Mesenchymal stem cell (in vitro differentiated cells and primary cell): ENCODE data around the gene ZC3H7A.

Source experiments
- DNase-seq: peaks from one replicate; pipeline ENCODE4 v3.0.0-alpha.2; 2013
- H2AFZ ChIP-seq: one replicate; pipeline ENCODE4 v1.6.1; 2013; ENCODE audit warnings: low read depth, mild to moderate bottlenecking, control low read depth, inconsistent platforms, low read length, moderate library complexity
- H2AK5ac ChIP-seq: 2 replicates; pipeline ENCODE4 v1.6.1; 2013; ENCODE audit warnings: low read length, moderate library complexity, mild to moderate bottlenecking, inconsistent platforms; ENCODE audit not compliant: severe bottlenecking
- H2BK120ac ChIP-seq: one replicate; pipeline ENCODE4 v1.6.1; 2013; ENCODE audit warnings: low read depth, mild to moderate bottlenecking, inconsistent platforms, low read length, moderate library complexity
- H2BK12ac ChIP-seq, 2 experiments: one replicate each; pipeline ENCODE4 v1.6.1; 2013; ENCODE audit warnings: inconsistent platforms in 2 of 2, low read length in 2 of 2, mild to moderate bottlenecking in 2 of 2, moderate library complexity in 2 of 2, control low read depth in 1 of 2
- H2BK15ac ChIP-seq: one replicate; pipeline ENCODE4 v1.6.1; 2013; ENCODE audit warnings: mild to moderate bottlenecking, low read depth, inconsistent platforms; ENCODE audit not compliant: poor library complexity, severe bottlenecking
- H2BK5ac ChIP-seq: 2 replicates; pipeline ENCODE4 v1.6.1; 2013; ENCODE audit warnings: low read depth, mild to moderate bottlenecking, low read length, control low read depth, inconsistent platforms; ENCODE audit not compliant: poor library complexity, severe bottlenecking
- H3K14ac ChIP-seq, 2 experiments: one replicate each; pipeline ENCODE4 v1.6.1; 2013; ENCODE audit warnings: inconsistent platforms in 2 of 2, low read length in 2 of 2, control low read depth in 1 of 2, mild to moderate bottlenecking in 1 of 2, moderate library complexity in 1 of 2
- H3K18ac ChIP-seq, 2 experiments: one replicate each; pipeline ENCODE4 v1.6.1; 2013; ENCODE audit warnings: inconsistent platforms in 2 of 2, low read length in 2 of 2, control low read depth in 1 of 2, low read depth in 1 of 2, mild to moderate bottlenecking in 1 of 2
- H3K23ac ChIP-seq, 2 experiments: one replicate each; pipeline ENCODE4 v1.6.1; 2013; ENCODE audit warnings: inconsistent platforms in 2 of 2, low read length in 2 of 2, mild to moderate bottlenecking in 2 of 2, moderate library complexity in 2 of 2, control low read depth in 1 of 2
- H3K27ac ChIP-seq: 2 replicates; pipeline ENCODE4 v1.5.1; 2013; ENCODE audit warnings: mild to moderate bottlenecking, moderate library complexity, low read length, control low read depth, inconsistent platforms; ENCODE audit not compliant: poor library complexity, severe bottlenecking
- H3K27me3 ChIP-seq, 2 experiments: 2 replicates each; pipeline versions ENCODE4 v1.6.1 to v1.7.0; 2013; ENCODE audit warnings: low read length in 2 of 2, mild to moderate bottlenecking in 2 of 2, moderate library complexity in 2 of 2, control low read depth in 1 of 2, inconsistent platforms in 1 of 2; ENCODE audit not compliant: control insufficient read depth in 1 of 2, insufficient read depth in 1 of 2
- H3K36me3 ChIP-seq, 2 experiments: 2 replicates each; pipeline versions ENCODE4 v1.6.1 to v1.7.0; 2013; ENCODE audit warnings: low read length in 2 of 2, control low read depth in 1 of 2, inconsistent platforms in 1 of 2, low read depth in 1 of 2, mild to moderate bottlenecking in 1 of 2; ENCODE audit not compliant: insufficient read depth in 2 of 2, control insufficient read depth in 1 of 2
- H3K4ac ChIP-seq, 2 experiments: one replicate each; pipeline ENCODE4 v1.6.1; 2013; ENCODE audit warnings: inconsistent platforms in 2 of 2, low read length in 2 of 2, mild to moderate bottlenecking in 2 of 2, moderate library complexity in 2 of 2, control low read depth in 1 of 2, low read depth in 1 of 2
- H3K4me1 ChIP-seq: 2 replicates; pipeline ENCODE4 v1.6.1; 2013; ENCODE audit warnings: low read depth, low read length, control low read depth; ENCODE audit not compliant: control insufficient read depth, insufficient read depth
- H3K4me2 ChIP-seq: 2 replicates; pipeline ENCODE4 v1.6.1; 2013; ENCODE audit warnings: low read length, mild to moderate bottlenecking, inconsistent platforms; ENCODE audit not compliant: poor library complexity, severe bottlenecking
- H3K4me3 ChIP-seq, 2 experiments: 2 replicates each; pipeline versions ENCODE4 v1.5.1 to v1.7.0; 2013; ENCODE audit warnings: low read length in 2 of 2, mild to moderate bottlenecking in 2 of 2, control low read depth in 1 of 2, low read depth in 1 of 2; ENCODE audit not compliant: insufficient read depth in 1 of 2
- H3K79me1 ChIP-seq: replicated peaks from 2 replicates; pipeline ENCODE4 v1.6.1; 2013; ENCODE audit warnings: mild to moderate bottlenecking, control low read depth, low read length, inconsistent platforms; ENCODE audit not compliant: poor library complexity, severe bottlenecking
- H3K9ac ChIP-seq: 2 replicates; pipeline ENCODE4 v1.7.0; 2013; ENCODE audit warnings: mild to moderate bottlenecking, low read length, moderate library complexity
- H3K9me3 ChIP-seq: 2 replicates; pipeline ENCODE4 v1.7.0; 2013; ENCODE audit warnings: mild to moderate bottlenecking, low read length; ENCODE audit not compliant: control insufficient read depth
- H4K8ac ChIP-seq: one replicate; pipeline ENCODE4 v1.6.1; 2013; ENCODE audit warnings: inconsistent platforms, mild to moderate bottlenecking, low read length, moderate library complexity
- H4K91ac ChIP-seq: one replicate; pipeline ENCODE4 v1.6.1; 2013; ENCODE audit warnings: mild to moderate bottlenecking, low read length, inconsistent platforms
- WGBS: methylation state at CpG from one replicate; pipeline ENCODE4 v1.1.7; 2013; ENCODE audit warnings: mixed read lengths; 5-methylcytosine and 5-hydroxymethylcytosine counted together

ZC3H7A gene

DNA sequence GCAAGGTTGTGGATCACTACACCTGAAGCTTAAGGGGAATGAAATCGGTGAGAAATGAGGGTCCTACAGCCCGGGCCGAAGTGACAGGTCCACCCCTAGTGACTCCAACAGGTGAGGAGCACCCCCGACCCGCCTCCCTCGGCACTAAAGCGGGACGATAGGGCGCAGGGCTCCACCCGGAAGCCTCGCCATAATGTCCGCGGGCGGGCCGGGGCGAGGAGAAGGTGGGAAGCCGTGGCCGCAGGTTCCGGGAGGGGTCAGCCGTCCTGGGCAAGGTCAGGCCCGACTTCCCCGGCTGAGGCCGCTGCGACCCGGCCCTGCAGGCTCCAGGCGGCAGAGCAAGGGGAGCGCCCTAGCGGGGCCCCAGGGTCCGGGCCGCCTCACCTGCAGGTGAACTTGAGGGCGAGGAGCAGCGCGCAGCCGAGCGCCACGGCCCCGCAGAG, 54.9 kb downstream of the ZC3H7A start:
- peaks cover 11% of the 10 kb centered on the region for H3K79me1 ChIP-seq
- no peaks in the 10 kb centered on the region for H3K27me3 ChIP-seq
- peak overlapping the region in 1 of 2 experiments; percentile 46 for H3K23ac ChIP-seq
- H2AK5ac ChIP-seq, result no peak overlapping the region
- peak overlapping the region; percentile 90 for H2BK5ac ChIP-seq
- no peak overlapping the region for H3K27ac ChIP-seq
- H3K36me3 ChIP-seq, result peaks cover 2 to 6% of the 10 kb centered on the region in 2 experiments
- peak overlapping the region; percentile 95 for H4K8ac ChIP-seq
- H3K9ac ChIP-seq, result peak overlapping the region; percentile 91
- H3K18ac ChIP-seq, result peak overlapping the region; percentile 92 to 93
- peak overlapping the region; percentile 91 to 95 for H3K4ac ChIP-seq
- H3K14ac ChIP-seq, result peak overlapping the region in 1 of 2 experiments; percentile 99
- peak overlapping the region; percentile 51 to 63 for H2BK12ac ChIP-seq
- peak overlapping the region; percentile 87 to 97 for H3K4me3 ChIP-seq
- peak overlapping the region; percentile 59 for H3K4me2 ChIP-seq
- H3K4me1 ChIP-seq, result peaks cover 9% of the 10 kb centered on the region
- H2BK15ac ChIP-seq, result peak overlapping the region; percentile 83
- peak overlapping the region; percentile 79 for H2AFZ ChIP-seq
- H3K9me3 ChIP-seq, result no peaks in the 10 kb centered on the region
- peak overlapping the region; percentile 85 for H2BK120ac ChIP-seq
- WGBS, result 0% methylated on average over 33 of the region's 37 CpGs
- DNase-seq, result peak; percentile 27
- peak overlapping the region; percentile 86 for H4K91ac ChIP-seq

GRCh38 chr16:11740567-11740966, 56.5 kb downstream of the ZC3H7A start:
- H3K9ac ChIP-seq, result peak overlapping the region; percentile 91
- no peaks in the 10 kb centered on the region for H3K27me3 ChIP-seq
- no peak overlapping the region for H2BK12ac ChIP-seq
- no peak overlapping the region for H3K14ac ChIP-seq
- peak; percentile 16 for DNase-seq
- no peaks in the 10 kb centered on the region for H3K9me3 ChIP-seq
- no peak overlapping the region for H3K27ac ChIP-seq
- H3K18ac ChIP-seq, result no peak overlapping the region
- no peak overlapping the region for H4K8ac ChIP-seq
- peaks cover 9% of the 10 kb centered on the region for H3K4me1 ChIP-seq
- peaks cover 12% of the 10 kb centered on the region for H3K79me1 ChIP-seq
- 100% methylated on average over 1 of the region's 3 CpGs for WGBS
- H4K91ac ChIP-seq, result no peak overlapping the region
- H3K4me2 ChIP-seq, result no peak overlapping the region
- no peak overlapping the region for H2BK15ac ChIP-seq
- H3K36me3 ChIP-seq, result peaks cover 4 to 21% of the 10 kb centered on the region in 2 experiments
- H2BK5ac ChIP-seq, result no peak overlapping the region
- no peak overlapping the region for H3K4ac ChIP-seq
- no peak overlapping the region for H2BK120ac ChIP-seq
- no peak overlapping the region for H2AK5ac ChIP-seq
- H2AFZ ChIP-seq, result no peak overlapping the region
- no peak overlapping the region for H3K23ac ChIP-seq
- H3K4me3 ChIP-seq, result peak overlapping the region in 1 of 2 experiments; percentile 87

DNA sequence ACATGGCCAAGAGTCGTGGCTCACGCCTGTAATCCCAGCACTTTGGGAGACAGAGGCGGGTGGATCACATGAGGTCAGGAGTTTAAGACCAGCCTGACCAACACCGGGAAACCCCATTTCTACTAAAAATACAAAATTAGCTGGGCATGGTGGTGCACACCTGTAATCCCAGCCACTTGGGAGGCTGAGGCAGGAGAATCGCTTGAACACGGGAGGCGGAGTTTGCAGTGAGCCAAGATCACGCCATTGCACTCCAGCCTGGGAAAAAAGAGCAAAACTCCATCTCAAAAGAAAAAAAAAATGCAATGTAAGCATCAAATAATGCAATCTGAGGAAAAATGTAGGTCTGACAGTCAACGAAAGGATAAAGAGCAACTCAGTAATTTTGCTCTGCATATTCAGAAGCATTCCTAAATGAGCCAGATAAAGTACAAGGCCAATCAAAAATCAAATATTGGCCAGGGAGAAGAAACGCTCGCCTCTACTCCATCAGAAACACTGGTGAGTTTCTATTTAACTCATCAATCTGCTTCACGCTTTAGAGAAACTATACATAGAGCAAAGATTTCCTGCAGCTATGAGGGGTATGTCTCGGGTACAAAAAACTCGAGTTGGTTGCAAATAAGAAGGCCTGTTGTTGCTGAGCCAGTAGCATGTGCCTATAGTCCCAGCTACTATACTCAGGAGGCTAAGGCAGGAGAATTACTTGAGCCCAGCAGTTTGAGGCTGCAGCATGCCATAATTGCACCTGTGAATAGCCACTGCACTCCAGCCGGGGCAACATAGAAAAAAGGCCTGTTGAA, 58.1 kb downstream of the ZC3H7A start:
- no peak overlapping the region for H3K9ac ChIP-seq
- no peak overlapping the region for H2BK12ac ChIP-seq
- no peak overlapping the region for H3K4ac ChIP-seq
- 97% methylated on average over 12 of the region's 15 CpGs for WGBS
- no peak overlapping the region for H2BK15ac ChIP-seq
- no peaks in the 10 kb centered on the region for H3K27me3 ChIP-seq
- H2BK120ac ChIP-seq, result no peak overlapping the region
- H2BK5ac ChIP-seq, result no peak overlapping the region
- H3K4me3 ChIP-seq, result no peak overlapping the region
- H3K4me2 ChIP-seq, result no peak overlapping the region
- H2AK5ac ChIP-seq, result no peak overlapping the region
- DNase-seq, result no peak
- H3K9me3 ChIP-seq, result no peaks in the 10 kb centered on the region
- no peak overlapping the region for H3K27ac ChIP-seq
- peaks cover 16% of the 10 kb centered on the region for H3K79me1 ChIP-seq
- H3K36me3 ChIP-seq, result peaks cover 7 to 38% of the 10 kb centered on the region in 2 experiments
- no peak overlapping the region for H4K8ac ChIP-seq
- H3K18ac ChIP-seq, result no peak overlapping the region
- H3K14ac ChIP-seq, result no peak overlapping the region
- no peak overlapping the region for H4K91ac ChIP-seq
- H2AFZ ChIP-seq, result no peak overlapping the region
- H3K4me1 ChIP-seq, result peaks cover 9% of the 10 kb centered on the region
- no peak overlapping the region for H3K23ac ChIP-seq

DNA sequence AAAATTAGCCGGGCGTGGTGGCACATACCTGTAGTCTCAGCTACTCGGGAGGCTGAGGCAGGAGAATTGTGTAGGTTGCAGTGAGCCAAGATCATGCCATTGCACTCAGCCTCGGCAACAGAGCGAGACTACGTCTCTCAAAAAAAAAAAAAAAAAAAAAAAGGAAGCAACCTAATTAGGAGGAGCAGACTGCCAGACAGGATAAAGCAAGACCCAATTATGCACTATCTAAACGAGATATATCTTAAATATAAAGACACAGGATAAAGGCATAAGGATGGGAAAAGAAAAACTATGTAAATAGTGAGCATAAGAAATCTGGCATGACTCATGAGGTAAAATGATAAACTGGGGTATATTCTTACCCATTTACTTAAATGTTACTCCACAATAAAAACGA, 59.3 kb downstream of the ZC3H7A start:
- Histone ChIP-seq H2AFZ (no peak overlapping the region), H3K27me3 (no peaks in the 10 kb centered on the region), H3K4me2 (no peak overlapping the region), H3K9me3 (no peaks in the 10 kb centered on the region), H3K14ac (no peak overlapping the region), H3K27ac (no peak overlapping the region), H2BK120ac (no peak overlapping the region), H3K9ac (no peak overlapping the region), H4K8ac (no peak overlapping the region), H2AK5ac (no peak overlapping the region), H3K4me3 (no peak overlapping the region), H4K91ac (no peak overlapping the region), H3K4me1 (peaks cover 8% of the 10 kb centered on the region), H3K23ac (no peak overlapping the region), H2BK5ac (no peak overlapping the region), H3K4ac (no peak overlapping the region), H3K18ac (no peak overlapping the region), H2BK15ac (no peak overlapping the region), H2BK12ac (no peak overlapping the region), H3K36me3 (peaks cover 7 to 48% of the 10 kb centered on the region in 2 experiments), H3K79me1 (peaks cover 16% of the 10 kb centered on the region)
- 100% methylated on average over 3 of the region's 8 CpGs for WGBS
- DNase-seq, result no peak
